Measurements from ENCODE around the gene TMEM53. TPM values are rescaled to one million over a fixed set of nuclear protein-coding genes. Genes with fewer than 3 reads are reported as not detected.

Gene TMEM53
- total RNA-seq, 1 donor from 2014 or later: 11.8 TPM

GRCh38 chr1:44655609-44656008 is 18.7 kb downstream of the TMEM53 start:
- Mint-ChIP-seq H3K27me3 (no peaks in the 10 kb centered on the region), H3K9me3 (ENCODE audit: low read depth) (no peaks in the 10 kb centered on the region), H3K27ac (no peak overlapping the region), H3K4me1 (ENCODE audit: low read depth) (peaks cover 3% of the 10 kb centered on the region), H3K36me3 (ENCODE audit: insufficient read depth) (peaks cover 8% of the 10 kb centered on the region), H3K4me3 (ENCODE audit: low read depth) (no peak overlapping the region)
- DNase-seq (ENCODE audit: low spot score, unreplicated experiment): no peak
- peak; percentile 64 for TF ChIP-seq CTCF (IDR thresholded peaks at IDR 0.05; ENCODE audit: unreplicated experiment)

DNA sequence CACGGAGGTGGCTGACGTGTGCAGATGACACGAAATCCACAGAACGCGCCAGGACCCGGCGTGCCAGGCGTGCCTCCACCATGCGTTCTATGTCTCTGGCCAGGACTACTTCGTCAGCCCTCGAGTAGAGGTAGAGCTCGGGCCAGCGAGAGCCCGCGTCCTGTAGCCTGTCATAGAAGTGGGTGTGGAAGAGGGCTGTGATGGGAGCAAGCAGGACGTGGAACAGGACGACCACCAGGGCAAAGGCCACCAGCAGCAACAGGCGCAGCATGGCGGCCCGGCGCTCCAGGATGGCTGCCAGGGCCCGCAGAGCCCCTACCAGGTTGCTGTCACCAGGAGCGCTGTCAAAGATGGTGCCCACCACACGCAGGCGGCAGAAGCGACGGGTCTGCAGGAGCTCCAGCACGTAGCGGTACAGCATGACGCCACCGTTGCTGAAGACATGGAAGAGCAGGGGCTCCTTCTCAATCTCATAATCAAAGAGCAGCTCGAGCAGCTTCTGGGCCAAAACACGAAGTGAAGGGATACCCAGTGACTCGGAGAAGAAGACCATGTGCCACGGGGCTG is 19.6 kb downstream of the TMEM53 start:
- no peaks in the 10 kb centered on the region for H3K27me3 Mint-ChIP-seq
- peaks cover 3% of the 10 kb centered on the region for H3K4me1 Mint-ChIP-seq (ENCODE audit: low read depth)
- TF ChIP-seq CTCF (IDR thresholded peaks at IDR 0.05; ENCODE audit: unreplicated experiment): no peak
- no peaks in the 10 kb centered on the region for H3K9me3 Mint-ChIP-seq (ENCODE audit: low read depth)
- no peak overlapping the region for H3K27ac Mint-ChIP-seq
- no peak overlapping the region for H3K4me3 Mint-ChIP-seq (ENCODE audit: low read depth)
- DNase-seq (ENCODE audit: low spot score, unreplicated experiment): no peak
- H3K36me3 Mint-ChIP-seq (ENCODE audit: insufficient read depth): peaks cover 8% of the 10 kb centered on the region

GRCh38 chr1:44653107-44653964 is 20.9 kb downstream of the TMEM53 start:
- DNase-seq (ENCODE audit: low spot score, unreplicated experiment): no peak
- Mint-ChIP-seq H3K4me3 (ENCODE audit: low read depth) (no peak overlapping the region), H3K27me3 (no peaks in the 10 kb centered on the region), H3K36me3 (ENCODE audit: insufficient read depth) (peaks cover 14% of the 10 kb centered on the region), H3K4me1 (ENCODE audit: low read depth) (peaks cover 6% of the 10 kb centered on the region), H3K27ac (no peak overlapping the region), H3K9me3 (ENCODE audit: low read depth) (no peaks in the 10 kb centered on the region)
- TF ChIP-seq CTCF (IDR thresholded peaks at IDR 0.05; ENCODE audit: unreplicated experiment): no peak

DNA sequence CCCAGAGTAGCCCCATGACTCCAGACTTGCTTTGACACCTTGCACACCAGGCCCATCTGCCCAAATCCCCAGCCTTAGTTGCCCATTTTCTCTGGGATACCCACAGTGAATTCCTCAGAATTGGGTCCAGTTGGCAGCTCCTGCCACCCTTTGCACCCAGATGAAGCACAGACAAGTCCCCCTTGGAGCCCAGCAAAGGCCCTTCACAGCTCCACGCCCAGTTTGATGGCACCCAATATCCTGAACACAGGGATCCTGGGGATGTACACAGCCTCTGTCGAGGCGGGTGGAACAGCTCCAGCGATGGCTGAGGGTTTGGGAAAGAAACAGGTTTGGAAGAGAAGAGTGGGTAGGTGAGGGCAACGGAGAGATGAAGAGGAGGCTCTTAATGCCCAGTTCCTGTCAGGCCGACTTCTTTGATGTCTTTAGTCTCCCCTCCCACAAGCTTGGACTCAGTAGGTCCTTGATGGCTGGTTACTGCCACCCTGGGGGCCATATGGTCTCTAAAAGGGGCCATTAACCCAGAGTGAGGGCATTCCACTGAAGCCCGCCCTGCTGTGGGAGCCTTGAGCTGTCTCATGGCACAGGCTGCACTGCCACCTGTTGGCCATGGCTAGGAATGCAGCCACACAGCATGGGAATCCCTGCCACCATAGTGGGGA is 21.7 kb downstream of the TMEM53 start:
- TF ChIP-seq CTCF (IDR thresholded peaks at IDR 0.05; ENCODE audit: unreplicated experiment): peak; percentile 89
- H3K9me3 Mint-ChIP-seq (ENCODE audit: low read depth): no peaks in the 10 kb centered on the region
- peaks cover 6% of the 10 kb centered on the region for H3K4me1 Mint-ChIP-seq (ENCODE audit: low read depth)
- H3K36me3 Mint-ChIP-seq (ENCODE audit: insufficient read depth): peaks cover 10% of the 10 kb centered on the region
- H3K27me3 Mint-ChIP-seq: no peaks in the 10 kb centered on the region
- H3K27ac Mint-ChIP-seq: no peak overlapping the region
- DNase-seq (ENCODE audit: low spot score, unreplicated experiment): peak; percentile 70
- no peak overlapping the region for H3K4me3 Mint-ChIP-seq (ENCODE audit: low read depth)

GRCh38 chr1:44651069-44651468 is 23.2 kb downstream of the TMEM53 start:
- Mint-ChIP-seq H3K4me1 (ENCODE audit: low read depth) (peaks cover 6% of the 10 kb centered on the region), H3K4me3 (ENCODE audit: low read depth) (no peak overlapping the region), H3K27ac (no peak overlapping the region), H3K9me3 (ENCODE audit: low read depth) (no peaks in the 10 kb centered on the region), H3K27me3 (no peaks in the 10 kb centered on the region), H3K36me3 (ENCODE audit: insufficient read depth) (peaks cover 10% of the 10 kb centered on the region)
- TF ChIP-seq CTCF (IDR thresholded peaks at IDR 0.05; ENCODE audit: unreplicated experiment): no peak
- no peak for DNase-seq (ENCODE audit: low spot score, unreplicated experiment)

Measured in progenitor cell of endocrine pancreas (in vitro differentiated cells).